ENCODE measurements around the gene ADI1. TPM values are rescaled to one million over a fixed set of nuclear protein-coding genes. Genes with fewer than 3 reads are reported as not detected.

ADI1 gene
- total and polyA plus RNA-seq, 4 donors = 56.2 to 660 (median 158) TPM

DNA sequence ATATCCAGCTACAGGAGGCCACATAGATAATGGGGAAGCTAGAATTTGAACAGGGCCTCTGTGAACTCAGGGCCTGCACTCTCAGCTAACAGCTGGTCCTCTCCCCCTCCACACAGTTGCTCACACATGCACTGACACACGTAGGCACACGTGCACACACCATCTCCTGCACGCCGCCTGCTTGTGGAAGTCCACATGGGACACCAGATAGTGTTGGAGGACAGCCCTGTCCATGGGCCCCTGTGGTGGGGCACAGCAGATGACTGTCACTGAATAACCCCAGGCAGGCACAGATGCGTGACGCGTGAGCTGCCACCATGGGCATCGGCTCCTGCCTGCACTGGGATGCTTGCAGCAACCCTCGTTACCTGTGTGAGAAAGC lies 52.9 kb downstream of the ADI1 start (continued):
- TF ChIP-seq, protein P1, sequence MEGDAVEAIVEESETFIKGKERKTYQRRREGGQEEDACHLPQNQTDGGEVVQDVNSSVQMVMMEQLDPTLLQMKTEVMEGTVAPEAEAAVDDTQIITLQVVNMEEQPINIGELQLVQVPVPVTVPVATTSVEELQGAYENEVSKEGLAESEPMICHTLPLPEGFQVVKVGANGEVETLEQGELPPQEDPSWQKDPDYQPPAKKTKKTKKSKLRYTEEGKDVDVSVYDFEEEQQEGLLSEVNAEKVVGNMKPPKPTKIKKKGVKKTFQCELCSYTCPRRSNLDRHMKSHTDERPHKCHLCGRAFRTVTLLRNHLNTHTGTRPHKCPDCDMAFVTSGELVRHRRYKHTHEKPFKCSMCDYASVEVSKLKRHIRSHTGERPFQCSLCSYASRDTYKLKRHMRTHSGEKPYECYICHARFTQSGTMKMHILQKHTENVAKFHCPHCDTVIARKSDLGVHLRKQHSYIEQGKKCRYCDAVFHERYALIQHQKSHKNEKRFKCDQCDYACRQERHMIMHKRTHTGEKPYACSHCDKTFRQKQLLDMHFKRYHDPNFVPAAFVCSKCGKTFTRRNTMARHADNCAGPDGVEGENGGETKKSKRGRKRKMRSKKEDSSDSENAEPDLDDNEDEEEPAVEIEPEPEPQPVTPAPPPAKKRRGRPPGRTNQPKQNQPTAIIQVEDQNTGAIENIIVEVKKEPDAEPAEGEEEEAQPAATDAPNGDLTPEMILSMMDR (IDR thresholded peaks at IDR 0.05; ENCODE audit: low read depth, low read length, missing input control) = no peak
- TF ChIP-seq HNF4A (conservative IDR thresholded peaks at IDR 0.05) (no peak), RAD21 (IDR thresholded peaks at IDR 0.05) (no peak), SP1 (IDR thresholded peaks at IDR 0.05) (no peak), GABPA (IDR thresholded peaks at IDR 0.05 in 1 of 2, conservative IDR thresholded peaks at IDR 0.05 in 1 of 2) (no peak), YY1 (IDR thresholded peaks at IDR 0.05) (no peak), RXRA (IDR thresholded peaks at IDR 0.05) (no peak), MAX (IDR thresholded peaks at IDR 0.05) (no peak), NR2F2 (IDR thresholded peaks at IDR 0.05) (no peak), FOXA2 (IDR thresholded peaks at IDR 0.05) (no peak)

GRCh38 chr2:3465844-3466481 lies 53.4 kb downstream of the ADI1 start:
- peaks cover 0 to 5% (median 2%) of the 10 kb centered on the region in 4 donors for H3K4me1 ChIP-seq (ENCODE audit: control insufficient read depth in 4 of 4, insufficient read depth in 4 of 4, low read length in 3 of 4)
- no peaks in the 10 kb centered on the region for H3K9me3 ChIP-seq (ENCODE audit: control insufficient read depth in 4 of 4, low read length in 3 of 4)
- 85% methylated on average over 13 of the region's 13 CpGs for WGBS
- H3K27me3 ChIP-seq (ENCODE audit: control insufficient read depth in 4 of 4, insufficient read depth in 4 of 4, low read length in 3 of 4) = no peaks in the 10 kb centered on the region
- no peak overlapping the region for H3K27ac ChIP-seq (ENCODE audit: low read depth in 1 of 2, low read length in 2 of 2)
- DNase-seq (ENCODE audit: low spot score) = no peak
- TF ChIP-seq YY1 (IDR thresholded peaks at IDR 0.05) (no peak), GABPA (IDR thresholded peaks at IDR 0.05 in 1 of 2, conservative IDR thresholded peaks at IDR 0.05 in 1 of 2) (no peak), HNF4A (conservative IDR thresholded peaks at IDR 0.05) (no peak), RAD21 (IDR thresholded peaks at IDR 0.05) (no peak), EGR1 (IDR thresholded peaks at IDR 0.05; ENCODE audit: low read depth in 2 of 2) (no peak), FOXA1 (IDR thresholded peaks at IDR 0.05) (no peak), HNF4G (IDR thresholded peaks at IDR 0.05) (no peak), RXRA (IDR thresholded peaks at IDR 0.05) (no peak), TAF1 (conservative IDR thresholded peaks at IDR 0.05) (no peak)
- TF ChIP-seq, protein P2, sequence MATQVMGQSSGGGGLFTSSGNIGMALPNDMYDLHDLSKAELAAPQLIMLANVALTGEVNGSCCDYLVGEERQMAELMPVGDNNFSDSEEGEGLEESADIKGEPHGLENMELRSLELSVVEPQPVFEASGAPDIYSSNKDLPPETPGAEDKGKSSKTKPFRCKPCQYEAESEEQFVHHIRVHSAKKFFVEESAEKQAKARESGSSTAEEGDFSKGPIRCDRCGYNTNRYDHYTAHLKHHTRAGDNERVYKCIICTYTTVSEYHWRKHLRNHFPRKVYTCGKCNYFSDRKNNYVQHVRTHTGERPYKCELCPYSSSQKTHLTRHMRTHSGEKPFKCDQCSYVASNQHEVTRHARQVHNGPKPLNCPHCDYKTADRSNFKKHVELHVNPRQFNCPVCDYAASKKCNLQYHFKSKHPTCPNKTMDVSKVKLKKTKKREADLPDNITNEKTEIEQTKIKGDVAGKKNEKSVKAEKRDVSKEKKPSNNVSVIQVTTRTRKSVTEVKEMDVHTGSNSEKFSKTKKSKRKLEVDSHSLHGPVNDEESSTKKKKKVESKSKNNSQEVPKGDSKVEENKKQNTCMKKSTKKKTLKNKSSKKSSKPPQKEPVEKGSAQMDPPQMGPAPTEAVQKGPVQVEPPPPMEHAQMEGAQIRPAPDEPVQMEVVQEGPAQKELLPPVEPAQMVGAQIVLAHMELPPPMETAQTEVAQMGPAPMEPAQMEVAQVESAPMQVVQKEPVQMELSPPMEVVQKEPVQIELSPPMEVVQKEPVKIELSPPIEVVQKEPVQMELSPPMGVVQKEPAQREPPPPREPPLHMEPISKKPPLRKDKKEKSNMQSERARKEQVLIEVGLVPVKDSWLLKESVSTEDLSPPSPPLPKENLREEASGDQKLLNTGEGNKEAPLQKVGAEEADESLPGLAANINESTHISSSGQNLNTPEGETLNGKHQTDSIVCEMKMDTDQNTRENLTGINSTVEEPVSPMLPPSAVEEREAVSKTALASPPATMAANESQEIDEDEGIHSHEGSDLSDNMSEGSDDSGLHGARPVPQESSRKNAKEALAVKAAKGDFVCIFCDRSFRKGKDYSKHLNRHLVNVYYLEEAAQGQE (IDR thresholded peaks at IDR 0.05) = no peak
- TF ChIP-seq, protein P3, sequence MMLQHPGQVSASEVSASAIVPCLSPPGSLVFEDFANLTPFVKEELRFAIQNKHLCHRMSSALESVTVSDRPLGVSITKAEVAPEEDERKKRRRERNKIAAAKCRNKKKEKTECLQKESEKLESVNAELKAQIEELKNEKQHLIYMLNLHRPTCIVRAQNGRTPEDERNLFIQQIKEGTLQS (IDR thresholded peaks at IDR 0.05) = no peak
- no peak overlapping the region for H3K4me3 ChIP-seq (ENCODE audit: low read depth in 1 of 3, low read length in 3 of 3)
- peaks cover 9 to 52% (median 36%) of the 10 kb centered on the region in 4 donors for H3K36me3 ChIP-seq (ENCODE audit: control insufficient read depth in 4 of 4, insufficient read depth in 3 of 4, low read depth in 1 of 4, low read length in 3 of 4)
- no peak overlapping the region for H3K9ac ChIP-seq (ENCODE audit: low read depth in 1 of 2, low read length in 2 of 2)
